ENCODE results near the gene MKRN2.

The MKRN2 gene

GRCh38 chr3:12583280-12583679, 26.4 kb downstream of the MKRN2 start:
- no peak for TF ChIP-seq JUND (IDR thresholded peaks at IDR 0.05; ENCODE audit: low read depth)
- in situ Hi-C loops (cut with HindIII; ENCODE audit: low pct_unique_long_range_greater_than_20kb, low sequenced_read_pairs), result no loop called here
- no peak for DNase-seq (ENCODE audit: low read depth in 1 of 2, low spot score in 1 of 2)

GRCh38 chr3:12584083-12584482, 27.2 kb downstream of the MKRN2 start:
- in situ Hi-C loops (cut with HindIII; ENCODE audit: low pct_unique_long_range_greater_than_20kb, low sequenced_read_pairs), result no loop called here
- DNase-seq (ENCODE audit: low read depth in 1 of 2, low spot score in 1 of 2), result no peak
- no peak for TF ChIP-seq JUND (IDR thresholded peaks at IDR 0.05; ENCODE audit: low read depth)

DNA sequence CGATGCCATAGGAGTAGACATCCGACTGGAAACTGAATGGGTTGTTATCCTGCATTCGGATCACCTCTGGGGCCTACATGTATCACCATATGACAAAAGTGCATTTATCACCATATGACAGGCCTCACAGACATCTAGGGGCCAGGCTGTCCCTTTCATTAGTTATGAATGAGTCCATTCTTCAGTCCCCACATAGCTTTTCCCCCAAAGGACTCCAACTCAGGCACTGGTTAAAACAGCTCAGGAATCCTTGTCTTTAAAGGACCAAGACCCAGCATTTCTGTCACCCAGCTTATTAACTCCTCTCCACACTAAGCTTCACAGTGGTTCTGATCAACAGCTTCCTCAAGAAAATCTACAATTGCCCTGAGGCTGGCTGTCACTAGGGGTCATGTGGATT, 28.3 kb downstream of the MKRN2 start:
- no peak for TF ChIP-seq JUND (IDR thresholded peaks at IDR 0.05; ENCODE audit: low read depth)
- in situ Hi-C loops (cut with HindIII; ENCODE audit: low pct_unique_long_range_greater_than_20kb, low sequenced_read_pairs), result no loop called here
- DNase-seq (ENCODE audit: low read depth in 1 of 2, low spot score in 1 of 2), result no peak

DNA sequence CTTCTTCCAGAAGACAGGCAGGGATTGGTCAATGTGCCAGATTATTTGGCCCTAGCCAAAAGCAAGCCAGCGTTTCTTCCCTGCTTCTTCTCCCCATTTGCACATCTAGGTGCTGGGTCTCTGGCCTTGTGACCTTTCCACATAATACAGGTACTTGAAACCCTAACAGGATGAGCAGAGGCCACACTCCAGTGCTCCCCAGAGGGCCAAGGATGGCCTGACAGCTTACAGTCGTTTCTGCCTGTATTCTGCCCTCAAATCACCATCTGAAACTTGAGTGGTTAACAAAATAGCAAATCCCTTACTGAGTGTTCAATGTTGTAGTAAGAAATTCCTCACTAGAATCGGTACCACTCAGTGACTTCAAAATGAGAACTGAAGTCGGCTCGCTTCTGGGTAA, 29.1 kb downstream of the MKRN2 start:
- in situ Hi-C loops (cut with HindIII; ENCODE audit: low pct_unique_long_range_greater_than_20kb, low sequenced_read_pairs), result no loop called here
- TF ChIP-seq JUND (IDR thresholded peaks at IDR 0.05; ENCODE audit: low read depth), result no peak
- no peak for DNase-seq (ENCODE audit: low read depth in 1 of 2, low spot score in 1 of 2)

DNA sequence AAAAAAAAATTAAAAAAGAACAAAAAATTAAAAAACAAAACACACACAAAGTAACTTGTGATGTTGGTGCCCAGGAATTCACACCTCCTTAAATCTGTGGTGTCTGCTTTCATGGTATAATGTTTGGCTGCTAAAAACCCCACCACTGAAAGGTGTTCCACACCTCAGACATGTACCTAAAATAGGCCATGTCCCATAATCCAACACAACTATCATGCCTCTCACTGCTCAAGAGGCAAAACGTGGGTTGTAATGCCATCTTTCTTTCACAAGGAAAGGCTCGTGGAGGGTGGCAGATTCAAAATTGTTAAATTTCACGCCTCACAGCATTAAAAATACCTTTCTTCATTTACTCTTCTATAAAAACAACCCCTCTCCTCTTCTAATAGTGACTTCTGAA, 29.5 kb downstream of the MKRN2 start:
- no peak for DNase-seq (ENCODE audit: low read depth in 1 of 2, low spot score in 1 of 2)
- no peak for TF ChIP-seq JUND (IDR thresholded peaks at IDR 0.05; ENCODE audit: low read depth)
- in situ Hi-C loops (cut with HindIII; ENCODE audit: low pct_unique_long_range_greater_than_20kb, low sequenced_read_pairs), result no loop called here

GRCh38 chr3:12588039-12589009, 31.4 kb downstream of the MKRN2 start:
- TF ChIP-seq JUND (IDR thresholded peaks at IDR 0.05; ENCODE audit: low read depth), result no peak
- in situ Hi-C loops (cut with HindIII; ENCODE audit: low pct_unique_long_range_greater_than_20kb, low sequenced_read_pairs), result no loop called here
- no peak for DNase-seq (ENCODE audit: low read depth in 1 of 2, low spot score in 1 of 2)

- in situ Hi-C loops (cut with HindIII; ENCODE audit: low pct_unique_long_range_greater_than_20kb, low sequenced_read_pairs), result no loop called here
- no peak for TF ChIP-seq JUND (IDR thresholded peaks at IDR 0.05; ENCODE audit: low read depth)
- DNase-seq (ENCODE audit: low read depth in 1 of 2, low spot score in 1 of 2), result no peak
Observed at GRCh38 chr3:12590096-12590495, 33.2 kb downstream of the MKRN2 start.

- TF ChIP-seq JUND (IDR thresholded peaks at IDR 0.05; ENCODE audit: low read depth), result no peak
- in situ Hi-C loops (cut with HindIII; ENCODE audit: low pct_unique_long_range_greater_than_20kb, low sequenced_read_pairs), result no loop called here
- no peak for DNase-seq (ENCODE audit: low read depth in 1 of 2, low spot score in 1 of 2)
Observed at GRCh38 chr3:12591456-12591855, 34.6 kb downstream of the MKRN2 start.

DNA sequence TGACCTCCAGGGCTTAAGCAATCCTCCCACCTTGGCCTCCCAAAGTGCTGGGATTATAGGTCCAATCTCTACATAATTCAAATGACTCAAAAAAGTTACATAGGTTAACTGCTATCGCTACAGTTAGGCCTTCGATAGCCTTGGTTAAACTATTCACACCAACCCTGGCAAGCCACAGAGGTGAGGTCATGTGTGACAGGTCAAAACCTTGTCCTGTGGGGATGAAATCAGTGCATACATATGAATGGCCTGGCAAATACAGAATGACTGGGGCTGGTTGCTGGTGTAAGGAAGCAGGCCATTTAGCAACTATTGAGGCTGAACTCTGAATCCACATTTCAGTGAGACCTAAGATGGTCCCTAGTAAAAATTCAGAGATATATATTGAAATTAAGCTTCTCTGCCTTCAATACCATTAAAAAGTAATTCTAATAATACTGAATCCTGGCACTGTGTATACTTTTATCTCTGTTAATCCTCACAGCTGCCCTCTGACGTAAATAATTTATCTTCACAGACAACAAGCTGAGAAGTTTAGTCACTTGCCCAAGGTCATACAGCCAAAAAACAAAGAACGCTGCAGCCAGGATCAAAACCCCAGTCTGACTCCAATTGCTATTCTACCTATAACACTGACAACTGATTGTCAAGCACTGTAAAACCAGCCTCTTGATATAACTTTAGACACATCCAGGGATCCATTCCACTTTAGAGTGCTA, 35.3 kb downstream of the MKRN2 start:
- in situ Hi-C loops (cut with HindIII; ENCODE audit: low pct_unique_long_range_greater_than_20kb, low sequenced_read_pairs), result no loop called here
- no peak for TF ChIP-seq JUND (IDR thresholded peaks at IDR 0.05; ENCODE audit: low read depth)

GRCh38 chr3:12593473-12593872, 36.6 kb downstream of the MKRN2 start:
- in situ Hi-C loops (cut with HindIII; ENCODE audit: low pct_unique_long_range_greater_than_20kb, low sequenced_read_pairs), result no loop called here
- DNase-seq (ENCODE audit: low read depth in 1 of 2, low spot score in 1 of 2), result no peak
- no peak for TF ChIP-seq JUND (IDR thresholded peaks at IDR 0.05; ENCODE audit: low read depth)

More for the DNA sequence above, 35.3 kb downstream of the MKRN2 start:
- DNase-seq (ENCODE audit: low read depth in 1 of 2, low spot score in 1 of 2), result no peak

DNA sequence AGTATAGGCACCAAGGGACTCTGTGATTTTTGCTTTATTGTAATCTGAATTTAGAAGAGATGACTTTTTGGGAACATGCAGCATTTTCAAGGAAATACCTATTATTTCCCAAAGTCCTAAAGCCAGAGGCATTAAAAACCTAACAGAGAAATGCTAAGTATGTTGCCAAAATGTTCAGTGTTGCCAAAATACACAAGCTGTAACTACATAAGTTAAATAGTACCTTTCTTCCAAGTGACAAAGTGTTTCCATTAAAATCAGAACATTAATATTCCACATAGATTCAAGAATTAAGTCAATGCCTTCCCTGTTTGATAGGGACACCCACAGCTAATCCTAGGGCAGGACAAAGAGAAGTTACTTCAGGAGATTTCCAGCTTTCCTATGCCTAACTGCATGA, 42.0 kb downstream of the MKRN2 start:
- TF ChIP-seq JUND (IDR thresholded peaks at IDR 0.05; ENCODE audit: low read depth), result no peak
- DNase-seq (ENCODE audit: low read depth in 1 of 2, low spot score in 1 of 2), result peak in 1 of 2 experiments; percentile 27
- in situ Hi-C loops (cut with HindIII; ENCODE audit: low pct_unique_long_range_greater_than_20kb, low sequenced_read_pairs), result no loop called here

GRCh38 chr3:12601072-12601471, 44.2 kb downstream of the MKRN2 start:
- peak; percentile 26 to 30 for DNase-seq (ENCODE audit: low read depth in 1 of 2, low spot score in 1 of 2)
- TF ChIP-seq JUND (IDR thresholded peaks at IDR 0.05; ENCODE audit: low read depth), result no peak
- in situ Hi-C loops (cut with HindIII; ENCODE audit: low pct_unique_long_range_greater_than_20kb, low sequenced_read_pairs), result no loop called here

DNA sequence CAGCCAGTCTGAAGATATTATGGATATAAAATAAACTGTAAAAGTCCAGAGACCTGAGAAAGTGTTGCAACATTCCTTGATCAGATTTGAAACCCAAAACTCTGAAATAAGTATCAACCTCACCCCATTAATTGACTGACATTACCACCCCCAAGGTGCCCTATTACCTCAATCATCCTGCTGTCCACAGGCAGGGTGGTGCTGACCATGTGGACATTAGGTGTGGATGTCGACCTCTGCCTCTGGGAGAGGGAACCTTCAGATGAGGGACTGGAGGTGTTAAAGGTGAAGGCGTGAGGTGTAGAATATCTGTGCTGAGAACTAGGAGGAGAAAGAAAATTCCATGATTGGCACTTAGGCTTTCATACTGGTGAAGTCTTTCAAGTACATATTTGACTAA, 47.1 kb downstream of the MKRN2 start:
- DNase-seq (ENCODE audit: low read depth in 1 of 2, low spot score in 1 of 2), result no peak
- in situ Hi-C loops (cut with HindIII; ENCODE audit: low pct_unique_long_range_greater_than_20kb, low sequenced_read_pairs), result no loop called here
- TF ChIP-seq JUND (IDR thresholded peaks at IDR 0.05; ENCODE audit: low read depth), result no peak

All from T47D (cell line).